BJ (cell line): ENCODE data around the gene BMAL1. TPM values are rescaled to one million over a fixed set of nuclear protein-coding genes. Genes with fewer than 3 reads are reported as not detected.

Experiments used
- CTCF ChIA-PET: fragments of 350-600 bp; formaldehyde crosslinking; extraction: SDS; loops from one replicate; lab custom pipeline; 2021; ENCODE audit warnings: antibody characterized with exemption, inconsistent platforms; lab: Yijun Ruan, JAX
- POLR2A ChIA-PET: fragments of 300-600 bp; sonication (Branson Sonifier 250); formaldehyde crosslinking; extraction: SDS; loops from one replicate; lab custom pipeline; 2021; ENCODE audit warnings: antibody characterized with exemption; lab: Charles Lee
- DNase-seq: peaks from one replicate; pipeline ENCODE4 v3.0.0-alpha.2; 2011; ENCODE audit warnings: low read depth
- H3K27me3 ChIP-seq: 2 replicates; pipeline ENCODE4 v1.6.0; 2011; ENCODE audit warnings: low read length; ENCODE audit not compliant: control insufficient read depth, insufficient read depth
- H3K36me3 ChIP-seq: 2 replicates; pipeline ENCODE4 v1.5.1; 2011; ENCODE audit warnings: low read length; ENCODE audit not compliant: control insufficient read depth, insufficient read depth
- H3K4me3 ChIP-seq: 2 replicates; pipeline ENCODE4 v1.5.1; 2011; ENCODE audit warnings: low read depth, mild to moderate bottlenecking, control low read depth, low read length
- CTCF ChIP-seq: IDR thresholded peaks from 2 replicates; pipeline ENCODE4 v1.5.1; 2011; ENCODE audit warnings: low read depth, mild to moderate bottlenecking, control low read depth, inconsistent platforms, low read length, moderate library complexity; ENCODE audit not compliant: insufficient read depth
- polyA plus RNA-seq: library from polyadenylated mRNA; depleted of rRNA; stranded (reverse); fragments of >200 nt; gene quantifications from 2 replicates; pipeline ENCODE4 v1.2.3, GENCODE V29; 2011

BMAL1 gene
- polyA plus RNA-seq, 1 experiment = 6.1 TPM

- ChIA-PET POLR2A (no interaction called here), CTCF (interaction anchor here (1.1 kb wide), 1 partner anchor 170 kb away, joined by 3 read pairs; no protein-coding TSS in a partner anchor)
- 0 out of 2 replicates have a peak, but pooled peaks cover 2% of the 10 kb centered on the region for H3K36me3 ChIP-seq
- H3K27me3 ChIP-seq = no peaks in the 10 kb centered on the region
- no peak for DNase-seq
- no peak for TF ChIP-seq CTCF
- H3K4me3 ChIP-seq = no peak overlapping the region
These were observed 103.1 kb downstream of the BMAL1 start for GRCh38 chr11:13380731-13381130.

DNA sequence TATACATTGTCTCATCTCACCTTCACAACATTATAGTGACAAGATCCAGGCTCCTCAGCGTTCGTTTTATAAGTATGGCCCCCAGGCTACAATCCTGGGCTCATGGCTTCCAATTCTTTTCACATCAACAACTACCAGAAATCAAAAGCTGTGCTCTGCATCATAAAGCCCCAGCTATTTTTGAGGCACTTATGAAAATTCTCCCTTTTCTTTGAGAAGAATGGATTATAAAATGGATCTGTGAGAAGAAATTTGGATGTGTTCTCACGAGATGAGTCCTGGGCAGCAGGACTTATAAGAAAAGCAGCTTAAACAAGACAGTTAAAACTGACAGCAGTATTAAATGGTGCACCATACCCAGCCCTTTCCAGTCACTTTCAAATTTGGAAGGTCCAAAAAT lies 105.2 kb downstream of the BMAL1 start:
- DNase-seq = no peak
- CTCF ChIA-PET = interaction anchor here (0.6 to 4.3 kb wide), 7 partner anchors 9 to 200 kb away, joined by 3 to 30 read pairs (median 4); no protein-coding TSS in a partner anchor
- TF ChIP-seq CTCF = no peak
- POLR2A ChIA-PET = no interaction called here
- Histone ChIP-seq H3K27me3 (no peaks in the 10 kb centered on the region), H3K4me3 (no peak overlapping the region), H3K36me3 (no peaks in the 10 kb centered on the region)

- TF ChIP-seq CTCF = peak; percentile 73
- ChIA-PET CTCF (interaction anchor here (0.5 to 4.3 kb wide), 24 partner anchors 9 to 421 kb away, joined by 3 to 30 read pairs (median 4); no protein-coding TSS in a partner anchor), POLR2A (no interaction called here)
- no peak for DNase-seq
- Histone ChIP-seq H3K36me3 (peaks cover 1% of the 10 kb centered on the region; the same call in 1 of the 2 replicates), H3K27me3 (no peaks in the 10 kb centered on the region), H3K4me3 (no peak overlapping the region)
These were observed 107.5 kb downstream of the BMAL1 start for GRCh38 chr11:13384908-13385640.

GRCh38 chr11:13386567-13386966 lies 109.0 kb downstream of the BMAL1 start:
- peaks cover 1% of the 10 kb centered on the region for H3K36me3 ChIP-seq
- POLR2A ChIA-PET = no interaction called here
- H3K27me3 ChIP-seq = no peaks in the 10 kb centered on the region
- CTCF ChIA-PET = interaction anchor here (1.0 to 4.3 kb wide), 7 partner anchors 9 to 424 kb away, joined by 3 to 30 read pairs (median 7); no protein-coding TSS in a partner anchor
- DNase-seq = no peak
- H3K4me3 ChIP-seq = no peak overlapping the region
- no peak for TF ChIP-seq CTCF

GRCh38 chr11:13388741-13389140 lies 111.2 kb downstream of the BMAL1 start:
- DNase-seq = no peak
- ChIA-PET CTCF (interaction anchor here (0.6 to 2.7 kb wide), 4 partner anchors 11 to 409 kb away, joined by 3 to 7 read pairs (median 3); no protein-coding TSS in a partner anchor), POLR2A (no interaction called here)
- Histone ChIP-seq H3K4me3 (no peak overlapping the region), H3K27me3 (no peaks in the 10 kb centered on the region), H3K36me3 (peaks cover 1% of the 10 kb centered on the region)
- TF ChIP-seq CTCF = no peak
